NCI-H146 treated with DMSO at 0.1 percent for 48 hours (cell line): ENCODE measurements around the gene SCAMP4.
"Not testable (repeated sequence)": the region's sequence is repeated elsewhere in the genome, so short reads cannot be mapped to it uniquely, and the experiment has no call there.

ENCODE experiments used
- DNase-seq: peaks from one replicate; lab custom pipeline; 2025; ENCODE audit not compliant: unreplicated experiment; lab: John Stamatoyannopoulos, UW

The SCAMP4 gene

DNA sequence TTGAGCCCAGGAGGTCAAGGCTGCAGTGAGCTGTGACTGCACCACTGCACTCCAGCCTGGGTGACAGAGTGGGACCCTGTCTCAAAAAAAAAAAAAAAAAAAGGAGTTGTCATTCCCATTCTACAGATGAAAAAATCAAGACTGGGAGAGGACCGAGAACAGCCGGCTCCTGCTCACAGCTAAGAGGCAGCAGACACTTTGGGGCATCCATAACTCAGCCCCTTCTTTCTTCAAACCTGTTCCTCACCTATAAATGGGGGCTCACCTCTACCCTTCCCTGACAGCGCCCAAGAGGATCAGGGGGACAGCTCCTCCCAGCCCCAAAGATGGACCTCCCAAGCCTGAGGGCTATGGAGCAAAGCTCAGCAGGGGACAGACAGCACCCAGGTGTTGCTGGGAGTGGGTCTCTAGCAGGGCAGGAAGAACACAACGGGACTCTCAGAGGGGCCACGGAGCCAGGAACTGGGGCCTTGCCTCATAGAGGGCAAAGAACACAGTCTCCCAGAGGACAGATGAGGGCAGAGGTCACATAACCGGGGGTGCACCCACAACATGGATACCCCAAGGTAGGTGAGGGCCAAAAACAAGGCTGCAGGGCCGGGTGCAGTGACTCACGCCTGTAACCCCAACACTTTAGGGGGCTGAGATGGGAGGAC, 38.4 kb upstream of the SCAMP4 start:
- no peak for DNase-seq

DNA sequence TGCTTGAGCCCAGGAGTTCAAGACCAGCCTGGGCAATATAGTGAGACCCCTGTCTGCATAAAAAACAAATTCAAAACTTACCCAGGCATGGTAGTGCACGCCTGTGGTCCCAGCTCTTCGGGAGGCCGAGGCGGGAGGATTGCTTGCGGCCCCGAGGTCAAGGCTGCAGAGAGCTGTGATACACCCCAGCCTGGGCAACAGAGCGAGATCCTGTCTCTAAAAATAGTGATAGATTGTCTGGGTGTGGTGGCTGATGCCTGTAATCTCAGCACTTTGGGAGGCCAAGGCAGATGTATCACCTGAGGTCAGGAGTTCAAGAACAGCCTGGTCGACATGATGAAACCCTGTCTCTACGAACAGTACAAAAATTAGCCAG, 37.9 kb upstream of the SCAMP4 start:
- no peak for DNase-seq

GRCh38 chr19:1868971-1869370, 36.2 kb upstream of the SCAMP4 start:
- no peak for DNase-seq

DNA sequence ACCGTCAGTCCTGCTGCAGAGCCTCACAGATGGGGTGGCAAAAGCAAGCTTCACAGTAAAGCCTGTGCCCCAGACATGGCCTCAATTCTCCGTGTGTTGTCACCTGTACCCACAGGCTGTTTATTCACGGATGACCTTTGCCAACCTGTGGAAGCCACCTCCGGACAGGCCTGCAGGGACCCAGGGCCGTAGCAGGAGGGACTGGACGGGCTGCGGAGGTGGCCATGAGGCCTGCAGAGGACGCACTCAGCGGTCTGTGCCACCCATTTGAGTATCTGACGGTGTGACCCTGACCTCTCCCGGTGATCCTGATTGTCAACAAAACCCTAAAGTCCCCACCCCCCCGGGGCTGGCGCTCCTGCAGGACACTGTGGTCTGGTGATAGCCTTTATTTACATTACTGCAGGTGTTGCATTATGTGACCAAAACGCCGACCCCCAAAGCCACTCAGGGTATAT, 34.0 kb upstream of the SCAMP4 start:
- DNase-seq = peak; percentile 37

DNA sequence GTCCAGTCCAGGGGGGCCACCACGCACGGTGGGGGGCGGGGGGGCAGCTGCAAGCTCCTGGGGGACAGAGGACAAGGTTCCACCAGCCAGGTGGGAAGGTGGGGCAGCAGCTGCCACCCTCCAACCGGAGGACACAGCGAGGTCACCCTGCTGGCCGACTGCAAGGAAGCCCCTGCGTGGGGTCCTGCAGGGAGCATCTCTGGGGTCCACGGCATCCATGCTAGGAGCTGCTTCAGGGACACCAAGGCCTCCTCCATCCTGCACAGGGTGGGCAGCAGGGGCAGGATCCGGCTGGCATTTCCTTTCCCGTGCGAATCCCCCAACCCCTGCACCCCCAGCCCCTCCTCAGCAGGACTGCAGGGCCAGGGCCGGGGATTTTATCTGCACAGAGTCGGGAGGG, 33.6 kb upstream of the SCAMP4 start:
- DNase-seq = no peak

GRCh38 chr19:1872807-1873523, 32.2 kb upstream of the SCAMP4 start:
- DNase-seq = no peak

DNA sequence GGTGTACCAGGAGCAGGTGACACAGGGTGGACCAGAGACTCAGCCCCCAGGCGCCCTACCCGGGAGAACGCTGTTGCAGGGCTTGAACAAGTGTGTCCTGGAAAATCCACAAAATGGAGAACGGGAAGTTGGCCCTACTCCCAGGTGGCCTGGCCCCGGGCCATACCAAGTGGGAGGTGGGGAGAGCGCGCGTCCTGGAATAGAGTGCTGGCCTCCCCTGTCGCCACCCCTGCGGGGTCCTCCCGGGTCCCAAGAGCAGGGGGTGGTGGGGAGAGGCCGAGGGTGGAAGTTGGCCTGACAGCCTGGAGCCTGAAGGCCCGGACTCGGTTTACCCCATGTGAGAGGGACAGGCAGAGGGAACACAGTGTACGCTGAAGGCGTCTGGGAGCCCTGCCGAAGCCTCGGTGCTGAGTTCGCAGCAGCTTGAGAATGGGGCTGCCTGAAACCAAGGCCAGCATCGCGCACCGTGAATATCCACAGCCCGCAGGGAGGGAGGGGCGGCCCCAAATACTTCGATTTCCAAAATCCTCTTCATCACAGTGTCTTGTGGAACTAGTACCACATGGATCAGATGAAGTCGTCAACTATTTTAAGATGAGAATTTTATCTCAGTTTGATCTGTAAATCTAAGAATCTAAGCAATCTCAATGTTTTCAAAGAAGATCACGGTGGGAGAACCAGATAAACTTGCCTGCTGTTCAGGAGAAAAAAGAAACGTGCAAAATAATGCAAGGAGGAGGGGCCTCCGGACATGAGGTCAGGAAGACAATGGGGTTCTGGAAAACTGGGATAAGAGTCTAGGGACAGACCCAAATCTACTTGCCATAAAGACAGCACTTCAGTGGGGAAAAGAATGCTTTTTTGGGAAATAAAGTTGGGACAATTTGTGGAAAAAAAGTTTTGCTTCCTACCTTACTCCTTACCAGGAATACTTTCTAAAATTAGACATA, 31.4 kb upstream of the SCAMP4 start:
- no peak for DNase-seq

DNA sequence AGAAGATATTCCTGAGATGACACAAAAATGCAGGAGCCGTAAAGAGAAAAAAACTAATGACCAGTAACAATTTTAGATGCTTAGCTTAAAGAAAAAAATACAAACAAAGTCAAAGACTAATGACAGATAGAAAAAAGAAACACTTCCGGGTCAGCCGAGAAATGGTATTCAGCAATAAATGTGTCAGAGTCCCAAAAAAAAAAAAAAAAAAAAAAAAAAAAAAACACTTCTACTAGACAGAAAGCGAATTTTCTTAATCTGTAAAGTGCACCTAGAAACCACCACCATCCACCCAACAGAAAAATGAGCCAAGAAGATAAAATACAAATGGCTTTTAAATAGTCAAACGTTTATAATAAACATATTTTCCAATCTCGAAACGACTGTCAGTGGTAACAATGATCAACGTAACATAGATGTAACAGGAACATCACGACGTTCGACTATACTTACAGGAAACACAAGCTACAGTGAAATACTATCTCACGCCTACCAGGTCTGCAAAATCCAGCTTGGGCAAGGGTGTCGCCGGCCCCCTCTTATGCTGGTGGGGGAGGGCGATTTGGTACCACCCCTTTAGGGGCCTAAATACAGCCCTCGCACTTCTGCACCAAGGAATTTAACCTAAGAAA, 30.5 kb upstream of the SCAMP4 start:
- DNase-seq = no peak

DNA sequence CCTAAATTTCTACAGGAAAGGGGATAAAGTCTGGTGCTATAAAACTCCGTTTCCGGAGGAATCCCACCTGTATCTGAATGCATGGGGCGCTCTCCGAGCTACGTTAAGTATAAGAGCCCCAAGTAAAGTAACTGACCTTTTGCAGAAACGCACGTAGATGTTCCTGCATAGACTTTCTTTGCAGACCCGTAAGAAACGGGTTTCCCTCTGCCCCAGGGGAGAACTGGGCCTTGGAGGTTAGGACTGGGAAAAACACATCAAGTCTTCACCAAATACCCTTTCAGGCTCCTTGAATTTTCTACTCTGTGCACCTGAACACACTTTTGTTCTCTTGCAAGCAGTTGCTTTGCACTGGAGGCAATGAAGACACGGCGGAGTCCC, 29.9 kb upstream of the SCAMP4 start:
- not testable (repeated sequence) for DNase-seq

- DNase-seq = peak; percentile 63
Observed at GRCh38 chr19:1875646-1876495, 29.3 kb upstream of the SCAMP4 start.

DNA sequence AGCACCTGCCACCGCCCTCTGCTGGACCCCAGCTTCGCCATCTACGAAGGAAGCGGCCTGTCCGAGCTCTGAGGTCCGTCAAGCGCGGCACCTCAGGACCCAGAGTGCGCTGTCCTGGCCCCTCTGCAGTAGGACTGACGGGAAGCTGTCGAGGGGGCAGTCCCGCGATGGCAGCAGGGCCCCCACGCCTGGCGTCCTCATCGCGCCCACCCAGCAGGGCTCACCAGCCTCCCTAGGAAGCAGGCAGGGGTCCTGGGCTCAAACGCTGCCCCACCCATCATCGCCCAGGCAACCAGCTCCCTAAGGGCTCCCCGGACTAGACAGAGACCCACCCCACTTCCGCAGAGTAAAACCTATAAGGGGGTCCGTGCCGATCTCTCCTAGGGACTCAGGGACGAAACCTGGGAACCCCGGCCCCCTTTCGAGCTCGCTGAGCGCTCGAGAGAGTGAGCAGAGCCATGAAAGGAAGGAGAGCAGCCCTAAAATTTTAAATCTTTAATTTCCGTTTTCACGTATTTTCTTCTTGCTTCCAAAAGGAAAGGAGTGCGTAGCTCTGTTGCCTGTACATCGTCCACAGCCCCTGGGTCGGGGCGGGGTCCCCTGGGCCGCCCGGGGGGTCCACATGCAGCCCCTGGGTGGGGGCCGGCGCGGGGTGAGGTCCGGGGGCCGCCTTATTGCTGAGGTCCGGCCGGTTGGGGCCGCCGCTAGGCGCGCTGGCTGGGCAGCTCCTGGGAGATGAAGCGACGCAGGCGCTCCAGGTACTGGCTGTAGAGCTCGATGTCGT, 28.5 kb upstream of the SCAMP4 start:
- not testable (repeated sequence) for DNase-seq

- not testable (repeated sequence) for DNase-seq
Observed at GRCh38 chr19:1877280-1877660, 27.9 kb upstream of the SCAMP4 start.

GRCh38 chr19:1878583-1878982, 26.6 kb upstream of the SCAMP4 start:
- DNase-seq = not testable (repeated sequence)

DNA sequence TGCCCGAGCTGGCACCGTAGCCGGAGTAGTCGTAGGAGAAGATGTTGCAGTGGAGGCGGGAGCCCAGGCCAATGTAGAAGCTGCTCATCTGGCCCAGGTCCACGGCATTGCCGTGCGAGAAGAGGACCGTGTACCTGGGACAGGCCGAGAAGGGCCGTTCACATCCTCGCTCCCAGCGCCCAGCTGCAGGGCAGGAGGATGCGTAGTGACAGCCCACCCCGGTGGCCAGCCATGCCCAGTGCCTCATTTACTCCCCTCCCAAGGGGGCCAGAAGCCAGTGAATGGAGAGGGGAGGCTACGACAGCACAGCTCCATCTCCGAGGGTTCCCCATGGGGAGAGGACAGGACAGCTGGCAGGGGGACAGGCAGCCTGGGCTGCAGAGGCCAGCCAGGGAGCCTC, 25.2 kb upstream of the SCAMP4 start:
- DNase-seq = not testable (repeated sequence)

- no peak for DNase-seq
Observed at GRCh38 chr19:1880611-1881392, 24.4 kb upstream of the SCAMP4 start.

DNA sequence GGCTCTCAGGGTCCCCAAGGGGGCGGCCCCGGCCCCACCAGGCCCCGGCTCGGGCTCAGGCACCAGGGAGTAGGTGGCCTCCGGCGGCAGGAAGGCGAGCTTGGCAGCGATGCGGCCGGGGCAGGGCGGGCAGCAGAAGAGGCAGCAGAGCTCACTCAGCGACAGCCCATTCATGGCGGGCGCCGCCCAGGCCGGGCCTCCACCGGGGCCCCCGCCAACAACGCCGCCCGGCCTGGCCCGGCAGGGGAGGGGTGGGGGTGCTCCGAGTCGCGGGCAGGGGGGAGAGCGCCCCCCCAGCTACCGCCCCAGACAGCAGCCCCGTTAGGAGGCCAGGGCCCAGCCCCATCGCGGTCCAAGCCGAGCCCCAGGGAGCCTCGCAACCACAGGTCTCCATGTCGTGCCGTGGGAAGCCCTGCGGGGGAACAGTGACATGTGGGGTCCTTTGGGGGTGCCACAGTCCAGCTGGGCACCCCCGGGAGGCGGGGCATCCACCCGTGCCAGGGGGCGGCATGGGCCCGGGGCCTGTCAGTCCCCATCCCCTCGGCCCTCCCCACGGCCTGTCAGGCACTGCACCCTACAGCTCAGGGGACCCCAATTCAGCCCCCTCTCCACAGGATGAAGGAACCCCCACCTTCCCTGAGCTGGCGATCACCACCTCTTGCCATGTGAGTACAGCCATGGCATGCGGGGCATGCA, 23.7 kb upstream of the SCAMP4 start:
- DNase-seq = not testable (repeated sequence)

- DNase-seq = no peak
Observed at GRCh38 chr19:1882089-1882785, 23.0 kb upstream of the SCAMP4 start.
